HepG2 (cell line): ENCODE data around the gene LAMB2. TPM values are rescaled to one million over a fixed set of nuclear protein-coding genes. Genes with fewer than 3 reads are reported as not detected.

ENCODE experiments used
- MED13 ChIP-seq: sonication (generic); formaldehyde crosslinking; IDR thresholded peaks from 2 replicates; pipeline ENCODE4 v1.5.0; 2020; ENCODE audit warnings: missing genetic modification reagents
- MTF1 ChIP-seq: sonication (generic); formaldehyde crosslinking; IDR thresholded peaks from 2 replicates; pipeline ENCODE4 v1.5.0; 2020; ENCODE audit warnings: missing genetic modification reagents
- NCOA5 ChIP-seq: sonication (generic); formaldehyde crosslinking; IDR thresholded peaks from 2 replicates; pipeline ENCODE4 v1.4.0; 2020; ENCODE audit warnings: missing genetic modification reagents
- NR3C1 ChIP-seq: sonication (generic); formaldehyde crosslinking; IDR thresholded peaks from 2 replicates; pipeline ENCODE4 v1.4.0; 2020; ENCODE audit warnings: missing genetic modification reagents
- REL ChIP-seq: sonication (generic); formaldehyde crosslinking; conservative IDR thresholded peaks from 2 replicates; pipeline ENCODE4 v1.8.0; 2022; ENCODE audit warnings: mild to moderate bottlenecking, missing genetic modification reagents, moderate library complexity
- XBP1 ChIP-seq: sonication (generic); formaldehyde crosslinking; IDR thresholded peaks from 2 replicates; pipeline ENCODE4 v1.5.0; 2020; ENCODE audit warnings: missing genetic modification reagents
- ZBTB1 ChIP-seq: sonication (generic); formaldehyde crosslinking; IDR thresholded peaks from 2 replicates; pipeline ENCODE4 v1.4.0; 2020; ENCODE audit warnings: missing genetic modification reagents, borderline replicate concordance
- ZNF264 ChIP-seq: sonication (generic); formaldehyde crosslinking; IDR thresholded peaks from 2 replicates; pipeline ENCODE4 v1.4.0; 2020; ENCODE audit warnings: missing genetic modification reagents
- ZNF605 ChIP-seq: sonication (generic); formaldehyde crosslinking; IDR thresholded peaks from 2 replicates; pipeline ENCODE4 v1.8.0; 2022; ENCODE audit warnings: mild to moderate bottlenecking, missing genetic modification reagents
- ZNF772 ChIP-seq: sonication (generic); formaldehyde crosslinking; IDR thresholded peaks from 2 replicates; pipeline ENCODE4 v1.5.0; 2020; ENCODE audit warnings: mild to moderate bottlenecking, missing genetic modification reagents
- polyA plus RNA-seq, 8 experiments: library from polyadenylated mRNA; depleted of rRNA in 3 of 8; stranded (reverse) in 7 of 8; unstranded in 1 of 8; fragments of >200 nt; fragmentation: Illumina TruSeq in 4 of 8; extraction: Trizol in 4 of 8; gene quantifications; 2 replicates each; pipeline versions ENCODE4 v1.2.1 to v1.2.3, GENCODE V29; 2011 to 2016; ENCODE audit warnings: low read depth in 4 of 8, missing spikeins in 1 of 8, mixed read lengths in 1 of 8; ENCODE audit not compliant: insufficient read depth in 1 of 8
- total RNA-seq, 5 experiments: library from RNA; depleted of rRNA; stranded (reverse); fragments of >200 nt; fragmentation: Illumina TruSeq; extraction: Trizol; gene quantifications; 2 replicates each; pipeline ENCODE4 v1.2.3, GENCODE V29; 2016; ENCODE audit warnings: low read depth in 1 of 5
- TF ChIP-seq, protein P1 (sequence below): sonication (generic); formaldehyde crosslinking; IDR thresholded peaks from 2 replicates; pipeline ENCODE4 v1.4.0; 2020; ENCODE audit warnings: missing genetic modification reagents, borderline replicate concordance
- TF ChIP-seq, protein P2 (sequence below): sonication (generic); formaldehyde crosslinking; IDR thresholded peaks from 2 replicates; pipeline ENCODE4 v1.4.0; 2020; ENCODE audit warnings: missing genetic modification reagents, borderline replicate concordance
- TF ChIP-seq, protein P3 (sequence below): sonication (generic); formaldehyde crosslinking; IDR thresholded peaks from 2 replicates; pipeline ENCODE4 v1.4.0; 2020; ENCODE audit warnings: missing genetic modification reagents
- TF ChIP-seq, protein P4 (sequence below): sonication (generic); formaldehyde crosslinking; IDR thresholded peaks from 2 replicates; pipeline ENCODE4 v1.9.0; 2021; ENCODE audit warnings: missing genetic modification reagents, mild to moderate bottlenecking, borderline replicate concordance

Gene LAMB2
- total and polyA plus RNA-seq, 2 of the 13 experiments (the other 11 are each of a cell fraction or from before 2014, with no cell fraction given), result 208 to 443 TPM

DNA sequence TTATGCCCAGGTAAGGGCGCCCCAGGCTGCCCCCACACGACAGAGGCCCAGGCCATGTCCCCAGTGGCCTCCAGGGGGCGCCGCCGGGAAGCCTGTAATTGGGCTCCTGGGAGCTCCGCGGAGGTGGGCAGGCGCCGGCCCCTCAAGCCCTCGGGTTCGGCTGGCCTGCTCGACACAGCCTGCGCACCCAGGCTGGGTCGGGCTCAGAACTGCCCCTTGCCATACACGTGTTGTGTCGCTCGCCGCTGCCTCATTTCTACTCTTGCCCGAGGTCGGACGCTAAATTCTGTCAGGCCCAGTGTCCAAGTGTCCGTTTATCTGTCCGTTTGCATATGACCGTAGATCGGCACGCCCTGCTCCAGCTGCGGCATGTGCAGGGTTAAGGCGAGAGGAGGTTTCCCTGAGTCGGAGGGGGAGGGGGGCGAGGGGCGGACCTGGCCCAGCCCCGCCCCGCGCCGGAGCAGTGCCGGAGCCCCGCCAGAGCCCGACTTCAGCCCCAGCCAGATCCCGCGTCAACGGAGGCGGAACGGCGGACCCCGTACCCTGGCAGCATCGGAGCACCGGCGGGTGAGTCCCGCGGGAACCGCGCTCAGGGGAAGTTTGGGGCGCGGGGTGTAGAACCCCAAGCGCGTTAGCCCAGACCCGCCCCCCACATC is 38.4 kb upstream of the LAMB2 start, which contains the start of gene KLHDC8B (continued):
- TF ChIP-seq, protein P1, sequence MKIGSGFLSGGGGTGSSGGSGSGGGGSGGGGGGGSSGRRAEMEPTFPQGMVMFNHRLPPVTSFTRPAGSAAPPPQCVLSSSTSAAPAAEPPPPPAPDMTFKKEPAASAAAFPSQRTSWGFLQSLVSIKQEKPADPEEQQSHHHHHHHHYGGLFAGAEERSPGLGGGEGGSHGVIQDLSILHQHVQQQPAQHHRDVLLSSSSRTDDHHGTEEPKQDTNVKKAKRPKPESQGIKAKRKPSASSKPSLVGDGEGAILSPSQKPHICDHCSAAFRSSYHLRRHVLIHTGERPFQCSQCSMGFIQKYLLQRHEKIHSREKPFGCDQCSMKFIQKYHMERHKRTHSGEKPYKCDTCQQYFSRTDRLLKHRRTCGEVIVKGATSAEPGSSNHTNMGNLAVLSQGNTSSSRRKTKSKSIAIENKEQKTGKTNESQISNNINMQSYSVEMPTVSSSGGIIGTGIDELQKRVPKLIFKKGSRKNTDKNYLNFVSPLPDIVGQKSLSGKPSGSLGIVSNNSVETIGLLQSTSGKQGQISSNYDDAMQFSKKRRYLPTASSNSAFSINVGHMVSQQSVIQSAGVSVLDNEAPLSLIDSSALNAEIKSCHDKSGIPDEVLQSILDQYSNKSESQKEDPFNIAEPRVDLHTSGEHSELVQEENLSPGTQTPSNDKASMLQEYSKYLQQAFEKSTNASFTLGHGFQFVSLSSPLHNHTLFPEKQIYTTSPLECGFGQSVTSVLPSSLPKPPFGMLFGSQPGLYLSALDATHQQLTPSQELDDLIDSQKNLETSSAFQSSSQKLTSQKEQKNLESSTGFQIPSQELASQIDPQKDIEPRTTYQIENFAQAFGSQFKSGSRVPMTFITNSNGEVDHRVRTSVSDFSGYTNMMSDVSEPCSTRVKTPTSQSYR (CRISPR knock-in tag), result peak; percentile 92
- TF ChIP-seq, protein P2, sequence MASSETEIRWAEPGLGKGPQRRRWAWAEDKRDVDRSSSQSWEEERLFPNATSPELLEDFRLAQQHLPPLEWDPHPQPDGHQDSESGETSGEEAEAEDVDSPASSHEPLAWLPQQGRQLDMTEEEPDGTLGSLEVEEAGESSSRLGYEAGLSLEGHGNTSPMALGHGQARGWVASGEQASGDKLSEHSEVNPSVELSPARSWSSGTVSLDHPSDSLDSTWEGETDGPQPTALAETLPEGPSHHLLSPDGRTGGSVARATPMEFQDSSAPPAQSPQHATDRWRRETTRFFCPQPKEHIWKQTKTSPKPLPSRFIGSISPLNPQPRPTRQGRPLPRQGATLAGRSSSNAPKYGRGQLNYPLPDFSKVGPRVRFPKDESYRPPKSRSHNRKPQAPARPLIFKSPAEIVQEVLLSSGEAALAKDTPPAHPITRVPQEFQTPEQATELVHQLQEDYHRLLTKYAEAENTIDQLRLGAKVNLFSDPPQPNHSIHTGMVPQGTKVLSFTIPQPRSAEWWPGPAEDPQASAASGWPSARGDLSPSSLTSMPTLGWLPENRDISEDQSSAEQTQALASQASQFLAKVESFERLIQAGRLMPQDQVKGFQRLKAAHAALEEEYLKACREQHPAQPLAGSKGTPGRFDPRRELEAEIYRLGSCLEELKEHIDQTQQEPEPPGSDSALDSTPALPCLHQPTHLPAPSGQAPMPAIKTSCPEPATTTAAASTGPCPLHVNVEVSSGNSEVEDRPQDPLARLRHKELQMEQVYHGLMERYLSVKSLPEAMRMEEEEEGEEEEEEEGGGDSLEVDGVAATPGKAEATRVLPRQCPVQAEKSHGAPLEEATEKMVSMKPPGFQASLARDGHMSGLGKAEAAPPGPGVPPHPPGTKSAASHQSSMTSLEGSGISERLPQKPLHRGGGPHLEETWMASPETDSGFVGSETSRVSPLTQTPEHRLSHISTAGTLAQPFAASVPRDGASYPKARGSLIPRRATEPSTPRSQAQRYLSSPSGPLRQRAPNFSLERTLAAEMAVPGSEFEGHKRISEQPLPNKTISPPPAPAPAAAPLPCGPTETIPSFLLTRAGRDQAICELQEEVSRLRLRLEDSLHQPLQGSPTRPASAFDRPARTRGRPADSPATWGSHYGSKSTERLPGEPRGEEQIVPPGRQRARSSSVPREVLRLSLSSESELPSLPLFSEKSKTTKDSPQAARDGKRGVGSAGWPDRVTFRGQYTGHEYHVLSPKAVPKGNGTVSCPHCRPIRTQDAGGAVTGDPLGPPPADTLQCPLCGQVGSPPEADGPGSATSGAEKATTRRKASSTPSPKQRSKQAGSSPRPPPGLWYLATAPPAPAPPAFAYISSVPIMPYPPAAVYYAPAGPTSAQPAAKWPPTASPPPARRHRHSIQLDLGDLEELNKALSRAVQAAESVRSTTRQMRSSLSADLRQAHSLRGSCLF (CRISPR knock-in tag), result peak; percentile 76; the same call in 1 of the 2 replicates
- TF ChIP-seq ZNF605 (CRISPR knock-in tag) (peak; percentile 80), NR3C1 (CRISPR knock-in tag) (no peak), NCOA5 (CRISPR knock-in tag) (no peak), REL (CRISPR knock-in tag) (0 out of 2 replicates have a peak, but pooled peaks have one; percentile 58), XBP1 (no peak), MED13 (CRISPR knock-in tag) (no peak), ZBTB1 (CRISPR knock-in tag) (no peak), MTF1 (CRISPR knock-in tag) (no peak), ZNF772 (CRISPR knock-in tag) (peak; percentile 66), ZNF264 (CRISPR knock-in tag) (0 out of 2 replicates have a peak, but pooled peaks have one; percentile 41)
- TF ChIP-seq, protein P3, sequence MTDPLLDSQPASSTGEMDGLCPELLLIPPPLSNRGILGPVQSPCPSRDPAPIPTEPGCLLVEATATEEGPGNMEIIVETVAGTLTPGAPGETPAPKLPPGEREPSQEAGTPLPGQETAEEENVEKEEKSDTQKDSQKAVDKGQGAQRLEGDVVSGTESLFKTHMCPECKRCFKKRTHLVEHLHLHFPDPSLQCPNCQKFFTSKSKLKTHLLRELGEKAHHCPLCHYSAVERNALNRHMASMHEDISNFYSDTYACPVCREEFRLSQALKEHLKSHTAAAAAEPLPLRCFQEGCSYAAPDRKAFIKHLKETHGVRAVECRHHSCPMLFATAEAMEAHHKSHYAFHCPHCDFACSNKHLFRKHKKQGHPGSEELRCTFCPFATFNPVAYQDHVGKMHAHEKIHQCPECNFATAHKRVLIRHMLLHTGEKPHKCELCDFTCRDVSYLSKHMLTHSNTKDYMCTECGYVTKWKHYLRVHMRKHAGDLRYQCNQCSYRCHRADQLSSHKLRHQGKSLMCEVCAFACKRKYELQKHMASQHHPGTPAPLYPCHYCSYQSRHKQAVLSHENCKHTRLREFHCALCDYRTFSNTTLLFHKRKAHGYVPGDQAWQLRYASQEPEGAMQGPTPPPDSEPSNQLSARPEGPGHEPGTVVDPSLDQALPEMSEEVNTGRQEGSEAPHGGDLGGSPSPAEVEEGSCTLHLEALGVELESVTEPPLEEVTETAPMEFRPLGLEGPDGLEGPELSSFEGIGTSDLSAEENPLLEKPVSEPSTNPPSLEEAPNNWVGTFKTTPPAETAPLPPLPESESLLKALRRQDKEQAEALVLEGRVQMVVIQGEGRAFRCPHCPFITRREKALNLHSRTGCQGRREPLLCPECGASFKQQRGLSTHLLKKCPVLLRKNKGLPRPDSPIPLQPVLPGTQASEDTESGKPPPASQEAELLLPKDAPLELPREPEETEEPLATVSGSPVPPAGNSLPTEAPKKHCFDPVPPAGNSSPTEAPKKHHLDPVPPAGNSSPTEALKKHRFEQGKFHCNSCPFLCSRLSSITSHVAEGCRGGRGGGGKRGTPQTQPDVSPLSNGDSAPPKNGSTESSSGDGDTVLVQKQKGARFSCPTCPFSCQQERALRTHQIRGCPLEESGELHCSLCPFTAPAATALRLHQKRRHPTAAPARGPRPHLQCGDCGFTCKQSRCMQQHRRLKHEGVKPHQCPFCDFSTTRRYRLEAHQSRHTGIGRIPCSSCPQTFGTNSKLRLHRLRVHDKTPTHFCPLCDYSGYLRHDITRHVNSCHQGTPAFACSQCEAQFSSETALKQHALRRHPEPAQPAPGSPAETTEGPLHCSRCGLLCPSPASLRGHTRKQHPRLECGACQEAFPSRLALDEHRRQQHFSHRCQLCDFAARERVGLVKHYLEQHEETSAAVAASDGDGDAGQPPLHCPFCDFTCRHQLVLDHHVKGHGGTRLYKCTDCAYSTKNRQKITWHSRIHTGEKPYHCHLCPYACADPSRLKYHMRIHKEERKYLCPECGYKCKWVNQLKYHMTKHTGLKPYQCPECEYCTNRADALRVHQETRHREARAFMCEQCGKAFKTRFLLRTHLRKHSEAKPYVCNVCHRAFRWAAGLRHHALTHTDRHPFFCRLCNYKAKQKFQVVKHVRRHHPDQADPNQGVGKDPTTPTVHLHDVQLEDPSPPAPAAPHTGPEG (CRISPR knock-in tag), result 0 out of 2 replicates have a peak, but pooled peaks have one; percentile 55
- TF ChIP-seq, protein P4, sequence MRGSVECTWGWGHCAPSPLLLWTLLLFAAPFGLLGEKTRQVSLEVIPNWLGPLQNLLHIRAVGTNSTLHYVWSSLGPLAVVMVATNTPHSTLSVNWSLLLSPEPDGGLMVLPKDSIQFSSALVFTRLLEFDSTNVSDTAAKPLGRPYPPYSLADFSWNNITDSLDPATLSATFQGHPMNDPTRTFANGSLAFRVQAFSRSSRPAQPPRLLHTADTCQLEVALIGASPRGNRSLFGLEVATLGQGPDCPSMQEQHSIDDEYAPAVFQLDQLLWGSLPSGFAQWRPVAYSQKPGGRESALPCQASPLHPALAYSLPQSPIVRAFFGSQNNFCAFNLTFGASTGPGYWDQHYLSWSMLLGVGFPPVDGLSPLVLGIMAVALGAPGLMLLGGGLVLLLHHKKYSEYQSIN (CRISPR knock-in tag), result no peak
